ENCODE results near the gene MAPK11.

The MAPK11 gene

GRCh38 chr22:50307890-50308596, 37.9 kb upstream of the MAPK11 start:
- TF ChIP-seq, protein P1, sequence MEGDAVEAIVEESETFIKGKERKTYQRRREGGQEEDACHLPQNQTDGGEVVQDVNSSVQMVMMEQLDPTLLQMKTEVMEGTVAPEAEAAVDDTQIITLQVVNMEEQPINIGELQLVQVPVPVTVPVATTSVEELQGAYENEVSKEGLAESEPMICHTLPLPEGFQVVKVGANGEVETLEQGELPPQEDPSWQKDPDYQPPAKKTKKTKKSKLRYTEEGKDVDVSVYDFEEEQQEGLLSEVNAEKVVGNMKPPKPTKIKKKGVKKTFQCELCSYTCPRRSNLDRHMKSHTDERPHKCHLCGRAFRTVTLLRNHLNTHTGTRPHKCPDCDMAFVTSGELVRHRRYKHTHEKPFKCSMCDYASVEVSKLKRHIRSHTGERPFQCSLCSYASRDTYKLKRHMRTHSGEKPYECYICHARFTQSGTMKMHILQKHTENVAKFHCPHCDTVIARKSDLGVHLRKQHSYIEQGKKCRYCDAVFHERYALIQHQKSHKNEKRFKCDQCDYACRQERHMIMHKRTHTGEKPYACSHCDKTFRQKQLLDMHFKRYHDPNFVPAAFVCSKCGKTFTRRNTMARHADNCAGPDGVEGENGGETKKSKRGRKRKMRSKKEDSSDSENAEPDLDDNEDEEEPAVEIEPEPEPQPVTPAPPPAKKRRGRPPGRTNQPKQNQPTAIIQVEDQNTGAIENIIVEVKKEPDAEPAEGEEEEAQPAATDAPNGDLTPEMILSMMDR (conservative IDR thresholded peaks at IDR 0.05): no peak
- TF ChIP-seq ZFX (IDR thresholded peaks at IDR 0.05): no peak
- peak overlapping the region; percentile 30 for H3K27ac ChIP-seq

DNA sequence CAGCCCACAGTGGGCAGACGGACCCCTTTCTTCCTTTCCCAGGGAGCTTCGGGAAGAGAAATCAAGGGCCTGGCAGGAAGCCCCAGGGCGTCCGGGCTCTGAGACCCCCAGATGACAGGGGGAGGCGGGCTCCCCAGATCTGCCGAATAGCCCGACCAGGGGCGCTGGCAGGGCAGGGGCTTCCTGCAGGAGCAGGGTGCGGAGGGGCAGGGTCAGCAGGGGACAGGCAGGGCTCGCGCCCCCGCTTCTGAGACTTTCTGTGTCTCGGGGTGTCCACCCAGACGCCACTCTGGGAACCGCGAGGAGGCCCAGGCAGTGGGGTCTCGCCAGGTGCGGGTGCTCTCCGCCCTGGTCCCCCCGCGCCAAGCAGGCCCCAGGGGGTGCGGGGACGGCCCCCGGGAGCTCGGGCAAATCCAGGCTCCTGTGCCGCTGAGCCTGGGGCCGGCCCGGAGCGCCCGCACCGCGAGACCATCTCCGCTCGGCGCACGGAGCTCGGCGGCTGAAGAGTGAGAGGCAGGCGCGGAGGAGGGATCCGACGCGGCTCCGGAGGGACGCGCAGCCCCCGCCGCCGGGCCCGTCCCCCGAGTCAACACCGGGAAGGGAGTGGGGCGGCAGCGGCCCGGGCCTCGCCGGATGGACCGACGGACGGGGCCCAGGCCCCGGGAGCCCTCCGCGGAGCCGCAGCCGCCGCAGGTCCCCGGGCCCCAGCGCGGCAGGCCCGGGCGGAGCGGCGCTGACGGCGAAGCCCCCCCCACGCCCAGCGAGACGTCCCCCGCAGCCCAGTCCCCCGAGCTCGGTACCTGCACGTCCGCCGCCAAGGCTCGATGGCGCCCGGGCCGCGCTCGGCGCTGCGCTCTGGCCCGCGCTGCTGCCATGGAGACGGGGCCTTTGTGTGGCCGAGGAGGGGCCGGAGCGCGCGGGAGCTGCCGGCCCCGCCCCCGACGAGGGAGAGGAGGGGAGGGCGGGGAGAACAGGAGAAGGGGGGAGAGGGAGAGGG, 36.9 kb upstream of the MAPK11 start, which contains the start of gene PLXNB2:
TSS of gene PLXNB2 (minus strand) at position 894 of the 997 bp plus-strand sequence. CDS start 17,062 bp downstream, outside the sequence.
- TF ChIP-seq, protein P1 (conservative IDR thresholded peaks at IDR 0.05): no peak
- peak; percentile 97 for TF ChIP-seq ZFX (IDR thresholded peaks at IDR 0.05)
- H3K27ac ChIP-seq: peak within 1 kb of the TSS; percentile 98

DNA sequence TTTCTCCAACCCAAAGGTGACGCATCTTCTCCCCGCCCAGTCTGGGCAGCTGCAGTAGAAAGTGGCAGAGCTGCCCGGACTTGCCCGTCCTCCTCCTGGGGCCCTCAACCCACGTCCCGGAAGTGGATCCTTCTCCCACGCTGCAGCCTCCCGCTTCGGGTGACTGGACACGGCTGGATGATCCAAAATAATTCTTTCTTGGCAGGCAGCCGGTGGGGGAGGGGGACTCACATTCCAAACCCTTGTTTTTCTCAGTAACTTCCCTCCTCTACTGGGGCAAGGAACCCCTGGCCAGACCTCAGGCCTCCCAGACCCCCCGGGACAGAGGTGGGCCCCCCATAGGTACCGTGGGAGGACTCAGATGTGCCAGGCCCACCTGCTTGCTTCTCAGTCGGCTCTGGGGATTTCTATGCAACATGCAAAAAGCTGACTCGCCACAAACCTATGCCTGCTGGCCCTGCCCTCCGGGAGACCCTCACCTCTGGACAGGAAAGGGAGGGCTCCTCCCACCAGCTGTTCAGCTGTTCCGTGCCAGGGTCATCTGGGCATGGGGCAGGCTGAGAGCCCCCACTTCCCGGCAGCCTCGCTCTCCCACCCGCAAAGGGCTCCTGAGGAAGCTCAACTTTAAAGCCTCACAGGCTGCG, 35.9 kb upstream of the MAPK11 start:
- H3K27ac ChIP-seq: peak overlapping the region; percentile 98
- TF ChIP-seq, protein P1 (conservative IDR thresholded peaks at IDR 0.05): no peak
- TF ChIP-seq ZFX (IDR thresholded peaks at IDR 0.05): no peak

GRCh38 chr22:50305393-50305922, 35.3 kb upstream of the MAPK11 start:
- TF ChIP-seq ZFX (IDR thresholded peaks at IDR 0.05): 0 out of 2 replicates have a peak, but pooled peaks have one; percentile 24
- TF ChIP-seq, protein P1 (conservative IDR thresholded peaks at IDR 0.05): no peak
- peak overlapping the region; percentile 98 for H3K27ac ChIP-seq

GRCh38 chr22:50304528-50305392, 34.6 kb upstream of the MAPK11 start:
- TF ChIP-seq ZFX (IDR thresholded peaks at IDR 0.05): no peak
- TF ChIP-seq, protein P1 (conservative IDR thresholded peaks at IDR 0.05): no peak
- H3K27ac ChIP-seq: peak overlapping the region; percentile 98

DNA sequence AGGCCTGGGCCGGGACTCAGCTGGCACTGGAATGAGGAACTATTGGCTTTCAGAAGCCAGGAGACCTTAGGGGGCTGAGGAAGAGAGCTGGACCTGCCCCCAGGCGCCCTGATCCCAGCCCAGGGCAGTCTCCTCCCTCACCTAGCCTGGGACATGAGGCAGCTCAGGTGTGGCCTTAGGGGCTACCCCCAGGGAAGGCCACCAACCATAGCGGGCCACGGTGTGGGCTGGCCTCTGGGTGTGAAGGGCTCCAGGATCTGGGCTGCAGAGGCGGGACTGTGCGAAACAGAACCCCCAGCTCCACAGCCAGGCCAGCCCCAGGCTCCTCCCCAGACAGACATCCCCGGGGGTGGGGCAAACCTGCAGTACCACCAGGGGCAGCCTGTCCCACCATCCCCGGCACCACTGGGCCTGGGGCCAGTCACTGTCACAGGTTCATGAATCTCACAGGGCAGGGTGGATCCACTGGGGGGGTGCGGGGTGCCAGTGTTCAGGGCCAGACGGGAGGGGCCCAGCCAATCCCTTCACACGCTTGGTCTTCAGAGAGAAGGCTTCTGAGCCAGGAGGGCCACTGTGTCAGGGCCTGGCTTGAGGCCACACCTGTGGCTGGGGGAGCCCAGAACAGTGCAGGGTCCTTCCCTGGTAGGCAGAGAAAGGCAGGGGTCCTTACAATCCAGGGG, 33.8 kb upstream of the MAPK11 start:
- H3K27ac ChIP-seq: peak overlapping the region; percentile 98

More for the DNA sequence above, 33.8 kb upstream of the MAPK11 start:
- TF ChIP-seq, protein P1 (conservative IDR thresholded peaks at IDR 0.05): no peak
- no peak for TF ChIP-seq ZFX (IDR thresholded peaks at IDR 0.05)
